ENCODE measurements around the gene SUPT20HL1.

DNA sequence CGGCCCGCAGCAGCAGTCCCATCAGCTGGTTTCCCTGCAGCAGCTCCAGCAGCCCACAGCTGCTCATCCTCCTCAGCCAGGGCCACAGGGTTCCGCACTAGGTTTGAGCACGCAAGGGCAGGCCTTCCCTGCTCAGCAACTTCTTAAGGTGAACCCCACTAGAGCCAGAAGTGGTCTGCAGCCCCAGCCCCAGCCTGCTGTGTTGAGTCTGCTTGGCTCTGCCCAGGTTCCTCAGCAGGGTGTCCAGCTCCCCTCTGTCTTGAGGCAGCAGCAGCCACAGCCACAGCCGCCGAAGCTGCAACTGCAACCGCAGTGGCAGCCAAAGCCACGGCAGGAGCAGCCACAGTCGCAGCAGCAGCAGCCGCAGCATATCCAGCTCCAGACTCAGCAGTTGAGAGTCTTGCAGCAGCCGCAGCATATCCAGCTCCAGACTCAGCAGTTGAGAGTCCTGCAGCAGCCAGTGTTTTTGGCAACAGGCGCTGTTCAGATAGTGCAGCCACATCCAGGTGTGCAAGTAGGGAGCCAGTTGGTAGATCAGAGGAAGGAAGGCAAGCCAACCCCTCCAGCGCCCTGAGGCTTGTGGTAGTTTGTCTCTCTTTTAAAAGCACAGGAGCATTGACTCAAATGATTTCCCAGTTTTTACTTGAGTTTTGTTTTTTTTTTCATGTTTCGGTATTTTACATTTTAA lies 4.6 kb downstream of the SUPT20HL1 start:
- TF ChIP-seq, protein P1, sequence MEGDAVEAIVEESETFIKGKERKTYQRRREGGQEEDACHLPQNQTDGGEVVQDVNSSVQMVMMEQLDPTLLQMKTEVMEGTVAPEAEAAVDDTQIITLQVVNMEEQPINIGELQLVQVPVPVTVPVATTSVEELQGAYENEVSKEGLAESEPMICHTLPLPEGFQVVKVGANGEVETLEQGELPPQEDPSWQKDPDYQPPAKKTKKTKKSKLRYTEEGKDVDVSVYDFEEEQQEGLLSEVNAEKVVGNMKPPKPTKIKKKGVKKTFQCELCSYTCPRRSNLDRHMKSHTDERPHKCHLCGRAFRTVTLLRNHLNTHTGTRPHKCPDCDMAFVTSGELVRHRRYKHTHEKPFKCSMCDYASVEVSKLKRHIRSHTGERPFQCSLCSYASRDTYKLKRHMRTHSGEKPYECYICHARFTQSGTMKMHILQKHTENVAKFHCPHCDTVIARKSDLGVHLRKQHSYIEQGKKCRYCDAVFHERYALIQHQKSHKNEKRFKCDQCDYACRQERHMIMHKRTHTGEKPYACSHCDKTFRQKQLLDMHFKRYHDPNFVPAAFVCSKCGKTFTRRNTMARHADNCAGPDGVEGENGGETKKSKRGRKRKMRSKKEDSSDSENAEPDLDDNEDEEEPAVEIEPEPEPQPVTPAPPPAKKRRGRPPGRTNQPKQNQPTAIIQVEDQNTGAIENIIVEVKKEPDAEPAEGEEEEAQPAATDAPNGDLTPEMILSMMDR (conservative IDR thresholded peaks at IDR 0.05; ENCODE audit: low read depth, low read length) = no peak
- TF ChIP-seq EZH2 (IDR thresholded peaks at IDR 0.05; ENCODE audit: low read length, unreplicated experiment) = no peak

All from PC-3 (cell line).